Sigmoid colon (tissue), 4 donors: ENCODE data around the gene AAR2.

ENCODE experiments used
- CTCF ChIP-seq, 4 experiments: fragments of 450-650 bp in 3 of 4; fragments of 200-600 bp in 1 of 4; IDR thresholded peaks; one replicate each; pipeline ENCODE4 v1.5.1; 2016 to 2019; ENCODE audit warnings: antibody characterized with exemption in 4 of 4, mild to moderate bottlenecking in 3 of 4, moderate library complexity in 2 of 4
- EP300 ChIP-seq, 4 donors: sonication (generic); formaldehyde crosslinking; IDR thresholded peaks; one replicate each; pipeline ENCODE4 v1.6.1; 2017; ENCODE audit warnings: antibody characterized with exemption in 4 of 4
- POLR2A ChIP-seq, 2 donors: fragments of 450-650 bp; IDR thresholded peaks; one replicate each; pipeline ENCODE4 v1.6.1; 2016; ENCODE audit warnings: antibody characterized with exemption in 2 of 2, mild to moderate bottlenecking in 2 of 2, moderate library complexity in 2 of 2

DNA sequence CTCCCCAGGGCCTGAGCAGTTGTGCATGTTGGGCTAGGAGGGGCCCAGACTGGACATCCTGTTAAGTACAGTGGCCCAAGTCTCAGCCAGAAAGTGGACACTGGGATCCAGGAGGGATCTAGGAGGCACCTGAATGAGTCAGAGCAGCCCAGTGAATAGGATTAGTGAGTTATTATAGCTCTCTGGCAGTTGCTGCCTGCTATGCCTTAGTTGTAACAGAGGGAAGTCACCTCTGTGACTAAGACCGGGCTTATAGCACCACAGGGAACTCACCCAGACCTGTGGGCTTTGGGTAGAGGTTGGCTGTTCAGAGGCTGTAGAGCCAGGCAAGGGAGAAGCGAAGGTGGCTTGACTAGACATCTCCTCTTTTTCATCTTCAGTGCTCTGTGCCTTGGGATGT is 39.0 kb upstream of the AAR2 start:
- TF ChIP-seq POLR2A (IDR thresholded peaks at IDR 0.05) (no peak), CTCF (IDR thresholded peaks at IDR 0.05) (no peak), EP300 (IDR thresholded peaks at IDR 0.05) (no peak)
